ENCODE results near the gene PFN1. TPM values are rescaled to one million over a fixed set of nuclear protein-coding genes. Genes with fewer than 3 reads are reported as not detected.
"Not testable (repeated sequence)": the region's sequence is repeated elsewhere in the genome, so short reads cannot be mapped to it uniquely, and the experiment has no call there.

Gene PFN1
- total RNA-seq, 1 experiment from 2014 or later, result 1,026 TPM

DNA sequence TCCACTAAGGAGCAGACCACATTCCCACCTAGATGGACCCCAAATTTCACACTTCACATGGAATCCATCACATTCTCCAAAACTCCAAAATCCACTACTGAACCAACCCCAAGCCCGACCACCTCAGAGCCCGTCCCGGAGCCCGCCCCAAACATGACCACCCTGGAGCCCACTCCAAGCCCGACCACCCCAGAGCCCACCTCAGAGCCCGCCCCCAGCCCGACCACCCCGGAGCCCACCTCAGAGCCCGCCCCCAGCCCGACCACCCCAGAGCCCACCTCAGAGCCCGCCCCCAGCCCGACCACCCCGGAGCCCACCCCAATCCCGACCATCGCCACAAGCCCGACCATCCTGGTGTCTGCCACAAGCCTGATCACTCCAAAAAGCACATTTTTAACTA lies 14.7 kb downstream of the PFN1 start:
- Histone ChIP-seq H3K27ac (ENCODE audit: low read depth, low read length, poor library complexity, severe bottlenecking) (no peak overlapping the region), H3K9me3 (ENCODE audit: low read depth, low read length, poor library complexity, severe bottlenecking) (no peaks in the 10 kb centered on the region), H3K4me3 (ENCODE audit: low read depth, low read length, poor library complexity, severe bottlenecking) (no peak overlapping the region), H3K27me3 (replicated peaks; ENCODE audit: insufficient read depth, low read depth, low read length, poor library complexity) (no peaks in the 10 kb centered on the region), H3K4me1 (ENCODE audit: insufficient read depth, low read length, poor library complexity, severe bottlenecking) (peaks cover 2% of the 10 kb centered on the region), H3K36me3 (ENCODE audit: insufficient read depth, low read length, poor library complexity, severe bottlenecking) (peaks cover 19% of the 10 kb centered on the region)
- no TSS peak for BruUV-seq (replicated peaks)
- TF ChIP-seq EZH2 (IDR thresholded peaks at IDR 0.05; ENCODE audit: borderline replicate concordance, low read depth, low read length, poor library complexity, severe bottlenecking) (no peak), CTCF (conservative IDR thresholded peaks at IDR 0.05; ENCODE audit: low read depth, low read length) (no peak)
- no peak for DNase-seq (ENCODE audit: low spot score)
- CTCF ChIA-PET, result no interaction called here
- POLR2A ChIA-PET (ENCODE audit: low non-redundant PET), result no interaction called here
- intact Hi-C loops (cut with micrococcal nuclease; ENCODE audit: unreplicated experiment), result no loop called here

- no peaks in the 10 kb centered on the region for H3K4me1 ChIP-seq (ENCODE audit: insufficient read depth, low read length, poor library complexity, severe bottlenecking)
- no peaks in the 10 kb centered on the region for H3K27me3 ChIP-seq (replicated peaks; ENCODE audit: insufficient read depth, low read depth, low read length, poor library complexity)
- ChIA-PET CTCF (no interaction called here), POLR2A (ENCODE audit: low non-redundant PET) (no interaction called here)
- no peak for TF ChIP-seq EZH2 (IDR thresholded peaks at IDR 0.05; ENCODE audit: borderline replicate concordance, low read depth, low read length, poor library complexity, severe bottlenecking)
- no peak for TF ChIP-seq CTCF (conservative IDR thresholded peaks at IDR 0.05; ENCODE audit: low read depth, low read length)
- no peak for DNase-seq (ENCODE audit: low spot score)
- H3K9me3 ChIP-seq (ENCODE audit: low read depth, low read length, poor library complexity, severe bottlenecking), result no peaks in the 10 kb centered on the region
- H3K27ac ChIP-seq (ENCODE audit: low read depth, low read length, poor library complexity, severe bottlenecking), result no peak overlapping the region
- H3K36me3 ChIP-seq (ENCODE audit: insufficient read depth, low read length, poor library complexity, severe bottlenecking), result peaks cover 10% of the 10 kb centered on the region
- BruUV-seq (replicated peaks), result no TSS peak
- H3K4me3 ChIP-seq (ENCODE audit: low read depth, low read length, poor library complexity, severe bottlenecking), result no peak overlapping the region
- intact Hi-C loops (cut with micrococcal nuclease; ENCODE audit: unreplicated experiment), result no loop called here
Measured at GRCh38 chr17:4932756-4933155, 15.6 kb downstream of the PFN1 start.

GRCh38 chr17:4931963-4932362 lies 16.4 kb downstream of the PFN1 start, which contains the start of gene GP1BA:
GP1BA (plus strand) TSS chr17:4932277; CDS start chr17:4932605, 328 bp downstream.
- Histone ChIP-seq H3K4me3 (ENCODE audit: low read depth, low read length, poor library complexity, severe bottlenecking) (no peak within 1 kb of the TSS), H3K27ac (ENCODE audit: low read depth, low read length, poor library complexity, severe bottlenecking) (no peak within 1 kb of the TSS), H3K4me1 (ENCODE audit: insufficient read depth, low read length, poor library complexity, severe bottlenecking) (no peaks in the 10 kb centered on the region), H3K27me3 (replicated peaks; ENCODE audit: insufficient read depth, low read depth, low read length, poor library complexity) (no peaks in the 10 kb centered on the region), H3K9me3 (ENCODE audit: low read depth, low read length, poor library complexity, severe bottlenecking) (no peaks in the 10 kb centered on the region), H3K36me3 (ENCODE audit: insufficient read depth, low read length, poor library complexity, severe bottlenecking) (peaks cover 2% of the 10 kb centered on the region)
- TF ChIP-seq EZH2 (IDR thresholded peaks at IDR 0.05; ENCODE audit: borderline replicate concordance, low read depth, low read length, poor library complexity, severe bottlenecking), result no peak
- POLR2A ChIA-PET (ENCODE audit: low non-redundant PET), result no interaction called here
- no peak for DNase-seq (ENCODE audit: low spot score)
- CTCF ChIA-PET, result no interaction called here
- intact Hi-C loops (cut with micrococcal nuclease; ENCODE audit: unreplicated experiment), result no loop called here
- BruUV-seq (replicated peaks), result no TSS peak

DNA sequence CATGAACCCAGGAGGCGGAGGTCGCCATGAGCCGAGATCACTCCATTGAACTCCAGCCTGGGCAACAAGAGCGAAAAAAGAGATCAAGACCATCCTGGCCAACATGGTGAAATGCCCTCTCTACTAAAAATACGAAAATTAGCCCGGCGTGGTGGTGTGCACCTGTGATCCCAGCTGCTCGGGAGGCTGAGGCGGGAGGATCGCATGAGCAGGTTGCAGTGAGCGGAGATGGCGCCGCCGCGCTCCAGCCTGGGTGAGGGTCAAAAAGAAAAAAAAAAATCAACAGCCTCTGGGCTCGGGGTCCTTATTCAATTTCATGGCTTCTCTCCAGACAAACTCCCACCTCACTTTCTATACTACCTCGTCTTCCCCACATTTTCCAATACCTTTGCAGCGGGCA lies 19.4 kb downstream of the PFN1 start:
- Histone ChIP-seq H3K36me3 (ENCODE audit: insufficient read depth, low read length, poor library complexity, severe bottlenecking) (no peaks in the 10 kb centered on the region), H3K9me3 (ENCODE audit: low read depth, low read length, poor library complexity, severe bottlenecking) (no peaks in the 10 kb centered on the region), H3K4me3 (ENCODE audit: low read depth, low read length, poor library complexity, severe bottlenecking) (no peak overlapping the region), H3K27me3 (replicated peaks; ENCODE audit: insufficient read depth, low read depth, low read length, poor library complexity) (no peaks in the 10 kb centered on the region), H3K27ac (ENCODE audit: low read depth, low read length, poor library complexity, severe bottlenecking) (no peak overlapping the region), H3K4me1 (ENCODE audit: insufficient read depth, low read length, poor library complexity, severe bottlenecking) (no peaks in the 10 kb centered on the region)
- POLR2A ChIA-PET (ENCODE audit: low non-redundant PET), result interaction anchor here (0.6 kb wide), 1 partner anchor 11 kb away, joined by 3 read pairs; the partner anchor contains the start of gene SLC25A11
- CTCF ChIA-PET, result no interaction called here
- TF ChIP-seq EZH2 (IDR thresholded peaks at IDR 0.05; ENCODE audit: borderline replicate concordance, low read depth, low read length, poor library complexity, severe bottlenecking) (no peak), CTCF (conservative IDR thresholded peaks at IDR 0.05; ENCODE audit: low read depth, low read length) (no peak)
- no TSS peak for BruUV-seq (replicated peaks)
- intact Hi-C loops (cut with micrococcal nuclease; ENCODE audit: unreplicated experiment), result no loop called here
- no peak for DNase-seq (ENCODE audit: low spot score)

DNA sequence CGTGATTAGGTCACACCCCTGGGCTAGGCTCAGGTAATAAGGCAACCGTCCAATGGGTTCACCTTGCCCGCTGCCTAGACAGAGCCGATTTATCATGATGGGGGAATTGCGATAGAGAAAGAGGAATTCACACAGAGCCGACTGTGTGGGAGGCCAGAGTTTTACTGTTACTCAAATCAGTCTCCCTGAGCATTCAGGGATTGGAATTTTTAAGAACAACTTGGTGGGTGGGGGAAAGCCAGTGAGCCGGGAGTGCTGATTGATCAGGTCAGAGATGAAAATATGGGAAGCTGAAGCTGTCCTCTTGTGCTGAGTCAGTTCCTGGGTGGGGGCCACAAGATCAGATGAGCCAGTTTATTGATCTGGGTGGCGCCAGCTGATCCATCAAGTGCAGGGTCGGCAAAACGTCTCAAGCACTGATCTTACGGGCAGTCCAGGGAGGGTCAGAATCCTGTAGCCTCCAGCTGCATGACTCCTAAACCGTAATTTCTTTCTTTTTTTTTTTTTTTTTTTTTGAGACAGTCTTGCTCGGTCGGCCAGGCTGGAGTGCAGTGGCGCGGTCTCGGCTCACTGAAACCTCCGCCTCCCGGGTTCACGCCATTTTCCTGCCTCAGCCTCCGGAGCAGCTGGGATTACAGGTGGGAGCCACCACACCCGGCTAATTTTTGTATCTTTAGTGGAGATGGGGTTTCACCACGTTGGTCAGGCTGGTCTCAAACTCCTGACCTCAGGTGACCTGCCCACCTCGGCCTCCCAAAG lies 21.6 kb downstream of the PFN1 start:
- intact Hi-C loops (cut with micrococcal nuclease; ENCODE audit: unreplicated experiment); H3K27me3 ChIP-seq (replicated peaks; ENCODE audit: insufficient read depth, low read depth, low read length, poor library complexity); H3K4me1 ChIP-seq (ENCODE audit: insufficient read depth, low read length, poor library complexity, severe bottlenecking); H3K36me3 ChIP-seq (ENCODE audit: insufficient read depth, low read length, poor library complexity, severe bottlenecking); H3K27ac ChIP-seq (ENCODE audit: low read depth, low read length, poor library complexity, severe bottlenecking); BruUV-seq (replicated peaks); H3K9me3 ChIP-seq (ENCODE audit: low read depth, low read length, poor library complexity, severe bottlenecking); H3K4me3 ChIP-seq (ENCODE audit: low read depth, low read length, poor library complexity, severe bottlenecking); DNase-seq (ENCODE audit: low spot score); CTCF ChIA-PET: not testable (repeated sequence)
- POLR2A ChIA-PET (ENCODE audit: low non-redundant PET), result interaction anchor here (0.7 kb wide), 1 partner anchor 18 kb away, joined by 4 read pairs; no protein-coding TSS in a partner anchor

Data from A673 (cell line).